Ovary (tissue), 3 donors: ENCODE results near the gene CCL1.

ENCODE experiments used
- CTCF ChIP-seq, 3 donors: fragments of 450-650 bp in 2 of 3; fragments of 200-600 bp in 1 of 3; IDR thresholded peaks; one replicate each; pipeline versions ENCODE4 v1.5.1 to v1.8.0; 2016 to 2022; ENCODE audit warnings: antibody characterized with exemption in 3 of 3, mild to moderate bottlenecking in 1 of 3
- EP300 ChIP-seq: sonication (generic); formaldehyde crosslinking; IDR thresholded peaks from one replicate; pipeline ENCODE4 v1.6.1; 2017; ENCODE audit warnings: antibody characterized with exemption
- POLR2A ChIP-seq: fragments of 450-650 bp; IDR thresholded peaks from one replicate; pipeline ENCODE4 v1.6.1; 2017; ENCODE audit warnings: antibody characterized with exemption, mild to moderate bottlenecking, moderate library complexity
- donor health status: DM: no; HTN: no; CAD: no.

GRCh38 chr17:34387566-34387965 is 24.5 kb upstream of the CCL1 start:
- TF ChIP-seq POLR2A: no peak
- TF ChIP-seq CTCF (IDR thresholded peaks at IDR 0.05): no peak
- TF ChIP-seq EP300: no peak
